Measurements from ENCODE around the gene ORM2.
"Not testable (repeated sequence)": the region's sequence is repeated elsewhere in the genome, so short reads cannot be mapped to it uniquely, and the experiment has no call there.

The ORM2 gene

GRCh38 chr9:114329625-114330022, at the start of gene ORM2:
ORM2 (plus strand) TSS chr9:114329869; CDS start chr9:114329905, 36 bp downstream.
- not testable (repeated sequence) for DNase-seq (ENCODE audit: low read depth, low spot score)

- DNase-seq (ENCODE audit: low read depth, low spot score) = no peak
Observed at GRCh38 chr9:114280636-114281472, 48.8 kb upstream of the ORM2 start.

- no peak for DNase-seq (ENCODE audit: low read depth, low spot score)
Observed at GRCh38 chr9:114281473-114282103, 48.1 kb upstream of the ORM2 start.

GRCh38 chr9:114282104-114282485, 47.6 kb upstream of the ORM2 start:
- no peak for DNase-seq (ENCODE audit: low read depth, low spot score)

- no peak for DNase-seq (ENCODE audit: low read depth, low spot score)
Observed at GRCh38 chr9:114282507-114282906, 47.2 kb upstream of the ORM2 start.

GRCh38 chr9:114282926-114283325, 46.7 kb upstream of the ORM2 start:
- no peak for DNase-seq (ENCODE audit: low read depth, low spot score)

GRCh38 chr9:114283551-114284111, 46.0 kb upstream of the ORM2 start:
- DNase-seq (ENCODE audit: low read depth, low spot score) = no peak

GRCh38 chr9:114284316-114285060, 45.2 kb upstream of the ORM2 start:
- no peak for DNase-seq (ENCODE audit: low read depth, low spot score)

GRCh38 chr9:114285166-114285867, 44.4 kb upstream of the ORM2 start:
- DNase-seq (ENCODE audit: low read depth, low spot score) = no peak

GRCh38 chr9:114286146-114286679, 43.5 kb upstream of the ORM2 start:
- no peak for DNase-seq (ENCODE audit: low read depth, low spot score)

GRCh38 chr9:114287001-114287762, 42.5 kb upstream of the ORM2 start:
- no peak for DNase-seq (ENCODE audit: low read depth, low spot score)

- DNase-seq (ENCODE audit: low read depth, low spot score) = no peak
Observed at GRCh38 chr9:114287763-114288192, 41.9 kb upstream of the ORM2 start.

- DNase-seq (ENCODE audit: low read depth, low spot score) = no peak
Observed at GRCh38 chr9:114288193-114289091, 41.2 kb upstream of the ORM2 start.

GRCh38 chr9:114289106-114289505, 40.6 kb upstream of the ORM2 start:
- DNase-seq (ENCODE audit: low read depth, low spot score) = no peak

- DNase-seq (ENCODE audit: low read depth, low spot score) = no peak
Observed at GRCh38 chr9:114289571-114290481, 39.8 kb upstream of the ORM2 start.

- DNase-seq (ENCODE audit: low read depth, low spot score) = no peak
Observed at GRCh38 chr9:114290561-114290986, 39.1 kb upstream of the ORM2 start.

GRCh38 chr9:114291064-114291474, 38.6 kb upstream of the ORM2 start:
- DNase-seq (ENCODE audit: low read depth, low spot score) = no peak

GRCh38 chr9:114291886-114292590, 37.6 kb upstream of the ORM2 start:
- DNase-seq (ENCODE audit: low read depth, low spot score) = no peak
